ENCODE measurements around the gene IQGAP3. TPM values are rescaled to one million over a fixed set of nuclear protein-coding genes. Genes with fewer than 3 reads are reported as not detected.

The IQGAP3 gene
- total and polyA plus RNA-seq, 2 experiments from 2014 or later, result 11.9 to 31.8 TPM

- Histone ChIP-seq H3K79me2 (replicated peaks; ENCODE audit: insufficient read depth) (no peaks in the 10 kb centered on the region), H4K20me1 (replicated peaks; ENCODE audit: insufficient read depth) (no peaks in the 10 kb centered on the region), H3K27me3 (ENCODE audit: insufficient read depth) (no peaks in the 10 kb centered on the region), H3K4me1 (ENCODE audit: insufficient read depth) (no peaks in the 10 kb centered on the region), H3F3A (replicated peaks; ENCODE audit: low read depth) (no peaks in the 10 kb centered on the region; the same call in none of the 2 replicates), H3K36me3 (ENCODE audit: insufficient read depth) (no peaks in the 10 kb centered on the region), H2AFZ (peak overlapping the region; percentile 64; the same call in 1 of the 2 replicates), H3K27ac (ENCODE audit: low read depth) (no peak overlapping the region), H3K4me2 (no peak overlapping the region), H3K9me2 (ENCODE audit: insufficient read depth) (no peaks in the 10 kb centered on the region), H3K4me3 (no peak overlapping the region)
- peak overlapping the region; percentile 12; the same call in 1 of the 3 replicates for H3K4me3 Mint-ChIP-seq
- no peaks in the 10 kb centered on the region for H3K9me3 Mint-ChIP-seq
- ATAC-seq (no peak), DNase-seq (ENCODE audit: low spot score) (no peak)
- H3K36me3 Mint-ChIP-seq (ENCODE audit: low read depth), result no peaks in the 10 kb centered on the region
- TF ChIP-seq STAT1 (IDR thresholded peaks at IDR 0.05; ENCODE audit: unreplicated experiment) (no peak), CTCF (conservative IDR thresholded peaks at IDR 0.05; ENCODE audit: low read depth in 2 of 2) (no peak), EZH2phosphoT487 (IDR thresholded peaks at IDR 0.05; ENCODE audit: unreplicated experiment) (no peak), EZH2 (IDR thresholded peaks at IDR 0.05; ENCODE audit: low read depth, unreplicated experiment) (no peak), REST (IDR thresholded peaks at IDR 0.05; ENCODE audit: unreplicated experiment) (no peak), POLR2AphosphoS5 (IDR thresholded peaks at IDR 0.05; ENCODE audit: low read depth) (no peak), ZNF331 (CRISPR knock-in tag; IDR thresholded peaks at IDR 0.05; ENCODE audit: low read depth) (no peak), CREB1 (CRISPR knock-in tag; IDR thresholded peaks at IDR 0.05; ENCODE audit: low read depth) (no peak), ZNF114 (CRISPR knock-in tag; IDR thresholded peaks at IDR 0.05) (no peak), NANOG (IDR thresholded peaks at IDR 0.05; ENCODE audit: borderline replicate concordance) (no peak), ZNF462 (CRISPR knock-in tag; IDR thresholded peaks at IDR 0.05) (no peak), ETS1 (IDR thresholded peaks at IDR 0.05) (no peak), JUNB (IDR thresholded peaks at IDR 0.05; ENCODE audit: unreplicated experiment) (no peak)
- H3K4me1 Mint-ChIP-seq, result peaks cover 14% of the 10 kb centered on the region
- no peak overlapping the region for H3K27ac Mint-ChIP-seq
- H3K27me3 Mint-ChIP-seq (ENCODE audit: insufficient read depth, low read depth, poor library complexity), result no peaks in the 10 kb centered on the region
These were observed 40.3 kb upstream of the IQGAP3 start for GRCh38 chr1:156612666-156613065.

All from GM23338 (cell line).